Neural cell (in vitro differentiated cells): ENCODE measurements around the gene COL4A2. TPM values are rescaled to one million over a fixed set of nuclear protein-coding genes. Genes with fewer than 3 reads are reported as not detected.

ENCODE experiments used
- H2AFZ ChIP-seq: fragments of 200-600, 300-800 bp; sonication (generic), shearing (Covaris generic); 2 replicates; pipeline ENCODE4 v1.6.0; 2014; ENCODE audit warnings: low read depth, mild to moderate bottlenecking, antibody characterized with exemption, low read length, moderate library complexity
- H3F3A ChIP-seq: fragments of 200-600 bp; shearing (Covaris generic); 2 replicates; pipeline ENCODE4 v1.6.1; 2016; ENCODE audit warnings: mild to moderate bottlenecking, moderate library complexity, mixed read lengths, antibody characterized with exemption, low read length; ENCODE audit not compliant: insufficient read depth, poor library complexity, severe bottlenecking
- H3K27ac ChIP-seq: fragments of 200-600, 300-800 bp; sonication (generic), shearing (Covaris generic); 2 replicates; pipeline ENCODE4 v1.5.1; 2014; ENCODE audit warnings: mild to moderate bottlenecking, low read length, moderate library complexity
- H3K27me3 ChIP-seq: fragments of 300-800, 200-600 bp; sonication (generic), shearing (Covaris generic); 2 replicates; pipeline ENCODE4 v1.6.0; 2014; ENCODE audit warnings: mild to moderate bottlenecking, low read depth, low read length, moderate library complexity; ENCODE audit not compliant: insufficient read depth
- H3K36me3 ChIP-seq: fragments of 300-800, 200-600 bp; sonication (generic), shearing (Covaris generic); 2 replicates; pipeline ENCODE4 v1.5.1; 2014; ENCODE audit warnings: mild to moderate bottlenecking, antibody characterized with exemption, low read length, moderate library complexity; ENCODE audit not compliant: insufficient read depth
- H3K4me2 ChIP-seq: fragments of 300-800, 200-600 bp; sonication (generic), shearing (Covaris generic); 2 replicates; pipeline ENCODE4 v1.6.0; 2014; ENCODE audit warnings: mild to moderate bottlenecking, low read length
- H3K4me3 ChIP-seq: fragments of 300-800, 200-600 bp; sonication (generic), shearing (Covaris generic); 2 replicates; pipeline ENCODE4 v1.5.1; 2014; ENCODE audit warnings: mild to moderate bottlenecking, low read length, moderate library complexity
- H3K79me2 ChIP-seq: fragments of 200-600 bp; shearing (Covaris generic); replicated peaks from 2 replicates; pipeline ENCODE4 v1.6.0; 2014; ENCODE audit warnings: mild to moderate bottlenecking, low read length, moderate library complexity; ENCODE audit not compliant: insufficient read depth
- H3K9ac ChIP-seq: fragments of 300-800, 200-600 bp; sonication (generic), shearing (Covaris generic); 2 replicates; pipeline ENCODE4 v1.6.1; 2016; ENCODE audit warnings: mild to moderate bottlenecking, low read length, mixed read lengths
- H3K9me2 ChIP-seq: fragments of 200-600 bp; shearing (Covaris generic); 2 replicates; pipeline ENCODE4 v1.6.1; 2016; ENCODE audit warnings: mild to moderate bottlenecking, low read length, mixed read lengths; ENCODE audit not compliant: insufficient read depth
- H3K9me3 ChIP-seq: fragments of 200-600, 300-800 bp; sonication (generic), shearing (Covaris generic); 2 replicates; pipeline ENCODE4 v1.6.1; 2016; ENCODE audit warnings: mild to moderate bottlenecking, mixed run types, low read length, moderate library complexity, mixed read lengths
- H4K20me1 ChIP-seq: fragments of 200-600 bp; shearing (Covaris generic); 2 replicates; pipeline ENCODE4 v1.6.1; 2016; ENCODE audit warnings: mild to moderate bottlenecking, mixed run types; ENCODE audit not compliant: insufficient read depth
- EP300 ChIP-seq: fragments of 450-650 bp; conservative IDR thresholded peaks from 2 replicates; pipeline ENCODE4 v1.6.1; 2014; ENCODE audit warnings: antibody characterized with exemption, mild to moderate bottlenecking, moderate library complexity; ENCODE audit not compliant: poor library complexity, severe bottlenecking
- EZH2 ChIP-seq: fragments of 200-600, 300-800 bp; shearing (Covaris generic), sonication (generic); IDR thresholded peaks from 2 replicates; pipeline ENCODE4 v1.6.1; 2014; ENCODE audit warnings: antibody characterized with exemption, low read length, borderline replicate concordance, mild to moderate bottlenecking; ENCODE audit not compliant: insufficient read depth, poor library complexity, severe bottlenecking
- MXI1 ChIP-seq: fragments of 450-650 bp; conservative IDR thresholded peaks from 2 replicates; pipeline ENCODE4 v1.6.1; 2014; ENCODE audit warnings: antibody characterized with exemption, mild to moderate bottlenecking; ENCODE audit not compliant: poor library complexity, severe bottlenecking
- POLR2AphosphoS5 ChIP-seq: IDR thresholded peaks from 2 replicates; pipeline ENCODE4 v1.6.1; 2012
- RAD21 ChIP-seq: fragments of 450-650 bp; conservative IDR thresholded peaks from 2 replicates; pipeline ENCODE4 v1.6.1; 2014; ENCODE audit warnings: antibody characterized with exemption, mild to moderate bottlenecking, moderate library complexity
- SMC3 ChIP-seq: fragments of 450-650 bp; conservative IDR thresholded peaks from 2 replicates; pipeline ENCODE4 v1.6.1; 2014; ENCODE audit warnings: antibody characterized with exemption, mild to moderate bottlenecking, moderate library complexity; ENCODE audit not compliant: poor library complexity
- TAF1 ChIP-seq: IDR thresholded peaks from 2 replicates; pipeline ENCODE4 v1.6.1; 2012; ENCODE audit warnings: low read depth
- polyA plus RNA-seq: library from polyadenylated mRNA; depleted of rRNA; stranded (reverse); fragments of >200 nt; gene quantifications from 2 replicates; pipeline ENCODE4 v1.2.3, GENCODE V29; 2014
- TF ChIP-seq, protein P1 (sequence below): IDR thresholded peaks from 2 replicates; pipeline ENCODE4 v1.6.1; 2012; ENCODE audit warnings: borderline replicate concordance
- TF ChIP-seq, protein P2 (sequence below): fragments of 450-650 bp; IDR thresholded peaks from 2 replicates; pipeline ENCODE4 v1.5.1; 2014; ENCODE audit warnings: antibody characterized with exemption, mild to moderate bottlenecking, moderate library complexity; ENCODE audit not compliant: poor library complexity, severe bottlenecking

The COL4A2 gene
- polyA plus RNA-seq, 1 donor from 2014 or later: 30.8 TPM

DNA sequence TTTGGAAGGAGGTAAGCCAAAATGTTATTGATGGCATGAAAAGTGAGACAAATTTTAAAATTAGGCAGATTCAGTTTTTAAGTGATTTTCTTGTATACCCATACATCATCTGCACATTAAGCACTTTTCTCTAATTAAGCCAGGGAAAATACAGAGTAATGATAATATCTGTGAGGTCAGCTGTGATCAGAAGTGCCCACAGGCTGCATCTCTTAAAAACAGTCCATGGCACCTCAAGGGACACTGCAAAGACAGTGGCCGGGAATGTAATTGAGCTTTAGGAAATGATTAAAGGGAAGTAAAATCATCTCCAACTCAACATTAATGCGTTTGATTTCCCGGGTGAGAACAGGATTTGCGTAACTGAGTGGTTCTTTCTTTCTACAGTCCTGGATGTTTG, 2.1 kb upstream of the COL4A2 start:
- no peaks in the 10 kb centered on the region for H3K9me3 ChIP-seq
- no peak overlapping the region for H3K27ac ChIP-seq
- no peak for TF ChIP-seq EZH2
- TF ChIP-seq, protein P1, sequence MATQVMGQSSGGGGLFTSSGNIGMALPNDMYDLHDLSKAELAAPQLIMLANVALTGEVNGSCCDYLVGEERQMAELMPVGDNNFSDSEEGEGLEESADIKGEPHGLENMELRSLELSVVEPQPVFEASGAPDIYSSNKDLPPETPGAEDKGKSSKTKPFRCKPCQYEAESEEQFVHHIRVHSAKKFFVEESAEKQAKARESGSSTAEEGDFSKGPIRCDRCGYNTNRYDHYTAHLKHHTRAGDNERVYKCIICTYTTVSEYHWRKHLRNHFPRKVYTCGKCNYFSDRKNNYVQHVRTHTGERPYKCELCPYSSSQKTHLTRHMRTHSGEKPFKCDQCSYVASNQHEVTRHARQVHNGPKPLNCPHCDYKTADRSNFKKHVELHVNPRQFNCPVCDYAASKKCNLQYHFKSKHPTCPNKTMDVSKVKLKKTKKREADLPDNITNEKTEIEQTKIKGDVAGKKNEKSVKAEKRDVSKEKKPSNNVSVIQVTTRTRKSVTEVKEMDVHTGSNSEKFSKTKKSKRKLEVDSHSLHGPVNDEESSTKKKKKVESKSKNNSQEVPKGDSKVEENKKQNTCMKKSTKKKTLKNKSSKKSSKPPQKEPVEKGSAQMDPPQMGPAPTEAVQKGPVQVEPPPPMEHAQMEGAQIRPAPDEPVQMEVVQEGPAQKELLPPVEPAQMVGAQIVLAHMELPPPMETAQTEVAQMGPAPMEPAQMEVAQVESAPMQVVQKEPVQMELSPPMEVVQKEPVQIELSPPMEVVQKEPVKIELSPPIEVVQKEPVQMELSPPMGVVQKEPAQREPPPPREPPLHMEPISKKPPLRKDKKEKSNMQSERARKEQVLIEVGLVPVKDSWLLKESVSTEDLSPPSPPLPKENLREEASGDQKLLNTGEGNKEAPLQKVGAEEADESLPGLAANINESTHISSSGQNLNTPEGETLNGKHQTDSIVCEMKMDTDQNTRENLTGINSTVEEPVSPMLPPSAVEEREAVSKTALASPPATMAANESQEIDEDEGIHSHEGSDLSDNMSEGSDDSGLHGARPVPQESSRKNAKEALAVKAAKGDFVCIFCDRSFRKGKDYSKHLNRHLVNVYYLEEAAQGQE: no peak
- H3K4me2 ChIP-seq: no peak overlapping the region
- no peak overlapping the region for H2AFZ ChIP-seq
- H3K9ac ChIP-seq: no peak overlapping the region
- peaks cover 10% of the 10 kb centered on the region for H3K27me3 ChIP-seq
- no peaks in the 10 kb centered on the region for H3K9me2 ChIP-seq
- H4K20me1 ChIP-seq: no peaks in the 10 kb centered on the region
- H3K79me2 ChIP-seq: no peaks in the 10 kb centered on the region
- H3F3A ChIP-seq: no peaks in the 10 kb centered on the region
- peak overlapping the region; percentile 91 for H3K4me3 ChIP-seq
- H3K36me3 ChIP-seq: no peaks in the 10 kb centered on the region

DNA sequence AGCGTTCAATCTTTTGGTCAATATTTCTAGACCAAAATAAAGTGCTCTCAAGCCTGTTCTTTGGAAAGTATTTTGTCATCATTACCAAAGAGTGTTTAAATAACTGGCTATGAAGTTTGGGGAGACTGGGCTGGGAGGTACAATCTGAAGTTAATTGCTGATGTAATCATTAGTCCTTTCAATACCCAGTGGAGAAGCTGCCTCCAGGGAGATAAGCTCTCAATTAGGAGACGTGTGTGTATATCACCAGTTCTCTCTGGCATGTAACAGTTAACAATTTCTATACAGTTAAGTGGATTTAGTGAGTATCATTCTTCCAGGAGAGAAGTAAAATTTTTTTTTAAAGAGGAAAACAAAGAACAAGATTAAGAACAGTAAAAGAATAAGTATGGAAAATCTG, 1.5 kb upstream of the COL4A2 start:
- H3K4me2 ChIP-seq: peak overlapping the region; percentile 55
- H3K36me3 ChIP-seq: no peaks in the 10 kb centered on the region
- TF ChIP-seq RAD21 (no peak), POLR2AphosphoS5 (no peak), SMC3 (no peak), EZH2 (no peak), MXI1 (no peak), TAF1 (no peak), EP300 (no peak)
- TF ChIP-seq, protein P2, sequence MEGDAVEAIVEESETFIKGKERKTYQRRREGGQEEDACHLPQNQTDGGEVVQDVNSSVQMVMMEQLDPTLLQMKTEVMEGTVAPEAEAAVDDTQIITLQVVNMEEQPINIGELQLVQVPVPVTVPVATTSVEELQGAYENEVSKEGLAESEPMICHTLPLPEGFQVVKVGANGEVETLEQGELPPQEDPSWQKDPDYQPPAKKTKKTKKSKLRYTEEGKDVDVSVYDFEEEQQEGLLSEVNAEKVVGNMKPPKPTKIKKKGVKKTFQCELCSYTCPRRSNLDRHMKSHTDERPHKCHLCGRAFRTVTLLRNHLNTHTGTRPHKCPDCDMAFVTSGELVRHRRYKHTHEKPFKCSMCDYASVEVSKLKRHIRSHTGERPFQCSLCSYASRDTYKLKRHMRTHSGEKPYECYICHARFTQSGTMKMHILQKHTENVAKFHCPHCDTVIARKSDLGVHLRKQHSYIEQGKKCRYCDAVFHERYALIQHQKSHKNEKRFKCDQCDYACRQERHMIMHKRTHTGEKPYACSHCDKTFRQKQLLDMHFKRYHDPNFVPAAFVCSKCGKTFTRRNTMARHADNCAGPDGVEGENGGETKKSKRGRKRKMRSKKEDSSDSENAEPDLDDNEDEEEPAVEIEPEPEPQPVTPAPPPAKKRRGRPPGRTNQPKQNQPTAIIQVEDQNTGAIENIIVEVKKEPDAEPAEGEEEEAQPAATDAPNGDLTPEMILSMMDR: no peak
- TF ChIP-seq, protein P1: no peak
- H3K27me3 ChIP-seq: peaks cover 10% of the 10 kb centered on the region
- no peaks in the 10 kb centered on the region for H3K79me2 ChIP-seq
- H3K27ac ChIP-seq: no peak overlapping the region
- no peaks in the 10 kb centered on the region for H3F3A ChIP-seq
- no peak overlapping the region for H2AFZ ChIP-seq
- no peaks in the 10 kb centered on the region for H3K9me2 ChIP-seq
- no peak overlapping the region for H3K9ac ChIP-seq
- peak overlapping the region; percentile 91 for H3K4me3 ChIP-seq
- no peaks in the 10 kb centered on the region for H3K9me3 ChIP-seq
- no peaks in the 10 kb centered on the region for H4K20me1 ChIP-seq
